ENCODE measurements around the gene NMT1. TPM values are rescaled to one million over a fixed set of nuclear protein-coding genes. Genes with fewer than 3 reads are reported as not detected.
"Not testable (repeated sequence)": the region's sequence is repeated elsewhere in the genome, so short reads cannot be mapped to it uniquely, and the experiment has no call there.

NMT1 gene
- total RNA-seq, 4 donors from 2014 or later, result 63.5 to 129 (median 69.1) TPM

- 89 to 96% methylated on average over 1 to 2 of the region's 6 CpGs for WGBS, 2 donors (ENCODE audit: low coverage in 1 of 2)
- Histone ChIP-seq H3K36me3 (peaks cover 0 to 32% of the 10 kb centered on the region in 2 donors), H3K9me3 (no peaks in the 10 kb centered on the region), H3K4me3 (no peak overlapping the region), H3K4me1 (peaks cover 0 to 63% (median 26%) of the 10 kb centered on the region in 3 donors), H3K27me3 (no peaks in the 10 kb centered on the region), H3K27ac (peak overlapping the region in 3 of 4 donors; percentile 21 to 68 (median 62))
- no peak for TF ChIP-seq POLR2AphosphoS5 (IDR thresholded peaks at IDR 0.05)
- TF ChIP-seq EP300 (IDR thresholded peaks at IDR 0.05), result no peak
- no peak for ATAC-seq
These were observed 62.1 kb downstream of the NMT1 start for GRCh38 chr17:45123076-45123770.

GRCh38 chr17:45123930-45124796 lies 63.0 kb downstream of the NMT1 start:
- Histone ChIP-seq H3K27me3 (no peaks in the 10 kb centered on the region), H3K27ac (peak overlapping the region in 3 of 4 donors; percentile 21 to 68 (median 62)), H3K9me3 (no peaks in the 10 kb centered on the region), H3K36me3 (peaks cover 0 to 22% of the 10 kb centered on the region in 2 donors), H3K4me1 (peaks cover 0 to 72% (median 30%) of the 10 kb centered on the region in 3 donors), H3K4me3 (no peak overlapping the region)
- 79 to 100% methylated on average over 4 to 5 of the region's 15 CpGs for WGBS, 2 donors (ENCODE audit: low coverage in 1 of 2)
- no peak for TF ChIP-seq EP300 (IDR thresholded peaks at IDR 0.05)
- no peak for TF ChIP-seq POLR2AphosphoS5 (IDR thresholded peaks at IDR 0.05)
- TF ChIP-seq CTCF (IDR thresholded peaks at IDR 0.05), result no peak
- no peak for TF ChIP-seq POLR2A (IDR thresholded peaks at IDR 0.05)
- ATAC-seq, result peak; percentile 77

- peaks cover 0 to 16% of the 10 kb centered on the region in 2 donors for H3K36me3 ChIP-seq
- 77 to 100% methylated on average over 1 to 3 of the region's 5 CpGs for WGBS, 2 donors (ENCODE audit: low coverage in 1 of 2)
- H3K4me3 ChIP-seq, H3K9me3 ChIP-seq, H3K27me3 ChIP-seq, ATAC-seq: not testable (repeated sequence)
- H3K27ac ChIP-seq, result peak overlapping the region in 3 of 4 donors; percentile 21 to 68 (median 62)
- H3K4me1 ChIP-seq, result peaks cover 0 to 78% (median 33%) of the 10 kb centered on the region in 3 donors
These were observed 63.6 kb downstream of the NMT1 start for GRCh38 chr17:45124797-45125122.

DNA sequence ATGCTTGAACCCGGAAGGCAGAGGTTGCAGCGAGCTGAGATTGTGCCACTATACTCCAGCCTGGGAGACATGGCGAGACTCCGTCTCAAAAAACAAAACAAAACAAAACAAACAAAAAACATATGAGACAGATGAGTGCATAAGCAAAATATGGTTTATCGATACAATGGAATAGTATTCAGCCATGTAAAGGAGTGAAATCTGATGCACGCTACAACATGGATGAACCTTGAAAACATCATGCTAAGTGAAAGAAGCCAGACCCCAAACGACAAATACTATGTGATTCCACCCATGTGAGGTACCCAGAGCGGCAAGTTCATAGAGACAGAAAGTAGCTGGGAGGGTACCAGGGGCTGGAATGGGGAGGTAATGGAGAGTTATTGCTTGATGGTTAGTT lies 64.4 kb downstream of the NMT1 start:
- Histone ChIP-seq H3K36me3 (peaks cover 0 to 9% of the 10 kb centered on the region in 2 donors), H3K9me3 (no peaks in the 10 kb centered on the region), H3K27me3 (no peaks in the 10 kb centered on the region), H3K4me1 (peaks cover 0 to 85% (median 39%) of the 10 kb centered on the region in 3 donors), H3K27ac (no peak overlapping the region), H3K4me3 (no peak overlapping the region)
- 89 to 100% methylated on average over 1 to 6 of the region's 8 CpGs for WGBS, 2 donors (ENCODE audit: low coverage in 1 of 2)
- ATAC-seq, result no peak
- TF ChIP-seq CTCF (IDR thresholded peaks at IDR 0.05) (no peak), POLR2AphosphoS5 (IDR thresholded peaks at IDR 0.05) (no peak), POLR2A (IDR thresholded peaks at IDR 0.05) (no peak), EP300 (IDR thresholded peaks at IDR 0.05) (no peak)

GRCh38 chr17:45127207-45127547 lies 66.1 kb downstream of the NMT1 start:
- no peaks in the 10 kb centered on the region for H3K9me3 ChIP-seq
- peaks cover 0 to 87% (median 45%) of the 10 kb centered on the region in 3 donors for H3K4me1 ChIP-seq
- peak overlapping the region in 3 of 4 donors; percentile 97 to 100 (median 100) for H3K27ac ChIP-seq
- 80 to 83% methylated on average over 1 of the region's 8 CpGs for WGBS, 2 donors (ENCODE audit: low coverage in 1 of 2)
- TF ChIP-seq EP300 (IDR thresholded peaks at IDR 0.05) (no peak), POLR2A (IDR thresholded peaks at IDR 0.05) (no peak)
- H3K27me3 ChIP-seq, result no peaks in the 10 kb centered on the region
- no peak for ATAC-seq
- no peak overlapping the region for H3K4me3 ChIP-seq
- H3K36me3 ChIP-seq, result no peaks in the 10 kb centered on the region

DNA sequence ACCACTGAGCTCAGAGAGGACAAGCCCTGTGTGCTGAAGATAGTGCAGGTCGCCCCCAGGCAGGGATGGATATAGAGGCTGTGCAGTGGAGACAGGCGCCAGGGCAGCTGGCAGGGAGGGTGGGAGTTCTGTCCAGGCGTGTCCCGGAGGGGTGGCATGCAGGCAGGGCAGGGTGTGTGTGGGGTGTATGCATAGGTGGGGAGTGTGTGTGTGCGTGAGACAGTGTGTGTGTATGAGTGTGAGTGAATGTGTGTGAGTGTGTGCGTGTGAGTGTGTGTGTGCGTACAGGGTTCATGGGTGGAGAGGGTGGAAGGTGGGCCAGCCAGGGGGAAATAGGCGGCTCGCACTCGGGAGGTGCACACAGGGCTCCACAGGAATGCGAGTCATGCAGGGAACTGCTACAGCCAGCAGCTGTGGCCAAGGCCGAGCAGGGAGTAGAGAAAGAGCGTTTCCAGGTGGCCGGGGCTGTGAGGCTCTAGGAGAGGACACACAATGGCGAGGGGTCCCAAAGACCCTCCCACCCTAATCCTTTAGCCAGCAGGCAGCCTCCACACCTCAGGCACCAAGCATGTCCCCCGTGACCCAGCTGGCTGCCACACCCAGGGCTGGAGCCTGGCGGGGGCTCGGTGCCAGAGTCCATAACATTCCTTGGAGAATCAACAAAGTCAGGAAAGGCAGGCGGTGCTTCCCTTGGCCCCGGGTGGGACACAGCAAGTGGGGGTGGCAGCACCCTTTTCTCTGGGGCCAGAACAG lies 66.6 kb downstream of the NMT1 start:
- 28 to 31% methylated on average over 10 to 14 of the region's 20 CpGs for WGBS, 2 donors (ENCODE audit: low coverage in 1 of 2)
- H3K36me3 ChIP-seq, result no peaks in the 10 kb centered on the region

More for the DNA sequence above, 66.6 kb downstream of the NMT1 start:
- ATAC-seq, result peak; percentile 30
- Histone ChIP-seq H3K4me3 (peak overlapping the region in 1 of 2 donors; percentile 29), H3K4me1 (peaks cover 0 to 81% (median 45%) of the 10 kb centered on the region in 3 donors), H3K27me3 (no peaks in the 10 kb centered on the region), H3K9me3 (no peaks in the 10 kb centered on the region), H3K27ac (peak overlapping the region; percentile 51 to 100 (median 98))
- no peak for TF ChIP-seq CTCF (IDR thresholded peaks at IDR 0.05)
- peak; percentile 14 for TF ChIP-seq POLR2AphosphoS5 (IDR thresholded peaks at IDR 0.05)
